HFFc6 (cell line): ENCODE results near the gene CHD5. TPM values are rescaled to one million over a fixed set of nuclear protein-coding genes. Genes with fewer than 3 reads are reported as not detected.

Experiments used
- DNase-seq: peaks from one replicate; pipeline ENCODE4 v3.0.0-alpha.2; 2018
- H3K27ac Mint-ChIP-seq: 2 replicates; pipeline ENCODE4 v1.8.0; 2020; ENCODE audit warnings: mild to moderate bottlenecking, mixed read lengths
- H3K27me3 Mint-ChIP-seq: 2 replicates; pipeline ENCODE4 v1.8.0; 2021; ENCODE audit warnings: mild to moderate bottlenecking, moderate library complexity, mixed read lengths; ENCODE audit not compliant: insufficient read depth
- H3K36me3 Mint-ChIP-seq: 2 replicates; pipeline ENCODE4 v1.8.0; 2021; ENCODE audit warnings: low read depth, mixed read lengths
- H3K4me1 Mint-ChIP-seq: 2 replicates; pipeline ENCODE4 v1.8.0; 2020; ENCODE audit warnings: low read depth, mixed read lengths
- H3K4me3 Mint-ChIP-seq: 2 replicates; pipeline ENCODE4 v1.8.0; 2020; ENCODE audit warnings: mild to moderate bottlenecking, moderate library complexity, mixed read lengths
- H3K9me3 Mint-ChIP-seq: 2 replicates; pipeline ENCODE4 v1.8.0; 2020; ENCODE audit warnings: mild to moderate bottlenecking, mixed read lengths
- CTCF ChIP-seq: fragments of 200-600 bp; sonication (generic); IDR thresholded peaks from 2 replicates; pipeline ENCODE4 v1.5.0; 2021; ENCODE audit warnings: antibody characterized with exemption, mild to moderate bottlenecking
- total RNA-seq, 6 experiments: library from RNA; stranded (reverse); fragmentation: NEBNext Ultra II Directional; extraction: Animal tissue kit (Norgen Biotek cat#: 25700); gene quantifications; 2 replicates in 1 of 6; 3 replicates in 5 of 6; pipeline ENCODE4 v1.2.3, GENCODE V29; 2021

The CHD5 gene
- total RNA-seq, 6 experiments from 2014 or later = 0.05 to 0.36 (median 0.16) TPM; not detected in 2

- H3K27me3 Mint-ChIP-seq = peaks cover 33% of the 10 kb centered on the region
- no peak overlapping the region for H3K4me3 Mint-ChIP-seq
- H3K27ac Mint-ChIP-seq = no peak overlapping the region
- H3K36me3 Mint-ChIP-seq = no peaks in the 10 kb centered on the region
- H3K4me1 Mint-ChIP-seq = no peaks in the 10 kb centered on the region
- no peaks in the 10 kb centered on the region for H3K9me3 Mint-ChIP-seq
- TF ChIP-seq CTCF = no peak
- no peak for DNase-seq
Measured at GRCh38 chr1:6149597-6149996, 30.5 kb downstream of the CHD5 start.

- TF ChIP-seq CTCF = no peak
- no peaks in the 10 kb centered on the region for H3K4me1 Mint-ChIP-seq
- H3K9me3 Mint-ChIP-seq = no peaks in the 10 kb centered on the region
- DNase-seq = no peak
- H3K36me3 Mint-ChIP-seq = no peaks in the 10 kb centered on the region
- no peak overlapping the region for H3K27ac Mint-ChIP-seq
- peaks cover 33% of the 10 kb centered on the region for H3K27me3 Mint-ChIP-seq
- no peak overlapping the region for H3K4me3 Mint-ChIP-seq
Measured at GRCh38 chr1:6148497-6149241, 31.5 kb downstream of the CHD5 start.

- H3K27me3 Mint-ChIP-seq = peaks cover 19% of the 10 kb centered on the region
- H3K9me3 Mint-ChIP-seq = no peaks in the 10 kb centered on the region
- DNase-seq = no peak
- H3K36me3 Mint-ChIP-seq = no peaks in the 10 kb centered on the region
- H3K27ac Mint-ChIP-seq = no peak overlapping the region
- no peak overlapping the region for H3K4me3 Mint-ChIP-seq
- no peak for TF ChIP-seq CTCF
- H3K4me1 Mint-ChIP-seq = no peaks in the 10 kb centered on the region
Measured at GRCh38 chr1:6145864-6146410, 34.2 kb downstream of the CHD5 start.

- Mint-ChIP-seq H3K36me3 (no peaks in the 10 kb centered on the region), H3K27ac (no peak overlapping the region)
- no peak for DNase-seq
Measured at GRCh38 chr1:6145396-6145750, 34.7 kb downstream of the CHD5 start.

GRCh38 chr1:6144647-6145395, 35.3 kb downstream of the CHD5 start:
- TF ChIP-seq CTCF = no peak
- Mint-ChIP-seq H3K27ac (no peak overlapping the region), H3K4me1 (no peaks in the 10 kb centered on the region), H3K9me3 (no peaks in the 10 kb centered on the region), H3K4me3 (no peak overlapping the region), H3K36me3 (no peaks in the 10 kb centered on the region), H3K27me3 (peaks cover 26% of the 10 kb centered on the region)
- no peak for DNase-seq

More at GRCh38 chr1:6145396-6145750, 34.7 kb downstream of the CHD5 start:
- no peaks in the 10 kb centered on the region for H3K9me3 Mint-ChIP-seq
- no peaks in the 10 kb centered on the region for H3K4me1 Mint-ChIP-seq
- no peak overlapping the region for H3K4me3 Mint-ChIP-seq
- TF ChIP-seq CTCF = no peak
- peaks cover 22% of the 10 kb centered on the region for H3K27me3 Mint-ChIP-seq
